Cardiac septum (tissue), 1 donor: Measurements from ENCODE around the gene LBH. TPM values are rescaled to one million over a fixed set of nuclear protein-coding genes. Genes with fewer than 3 reads are reported as not detected.
"Not testable (repeated sequence)": the region's sequence is repeated elsewhere in the genome, so short reads cannot be mapped to it uniquely, and the experiment has no call there.

ENCODE experiments used
- DNase-seq: peaks from one replicate; pipeline ENCODE4 v3.0.0-alpha.2; 2020; ENCODE audit warnings: low spot score
- intact Hi-C: fragments of 100-400 bp; cut with DNase I; formaldehyde crosslinking; loops from one replicate; pipeline ENCODE4 v1.14.0; 2022
- total RNA-seq: library from RNA; stranded (reverse); fragmentation: NEBNext Ultra II Directional; extraction: Animal tissue kit (Norgen Biotek cat#: 25700); gene quantifications from one replicate; pipeline ENCODE4 v1.2.1, GENCODE V29; 2021
- donor health status: DM: no; HTN: no; CAD: no.

LBH gene
- total RNA-seq, 1 donor from 2014 or later, result 208 TPM

- peak; percentile 51 for DNase-seq
- intact Hi-C loops, result no loop called here
These were observed 36.0 kb downstream of the LBH start for GRCh38 chr2:30267161-30267975.

GRCh38 chr2:30268296-30268871 is 37.0 kb downstream of the LBH start:
- intact Hi-C loops, result no loop called here

GRCh38 chr2:30269114-30269770 is 37.9 kb downstream of the LBH start:
- DNase-seq, result peak; percentile 70
- intact Hi-C loops, result not testable (repeated sequence)

More at GRCh38 chr2:30268296-30268871, 37.0 kb downstream of the LBH start:
- DNase-seq, result peak; percentile 74

- DNase-seq, result peak; percentile 53
- intact Hi-C loops, result no loop called here
These were observed 38.4 kb downstream of the LBH start for GRCh38 chr2:30269771-30270145.

- intact Hi-C loops, result no loop called here
- peak; percentile 55 for DNase-seq
These were observed 38.8 kb downstream of the LBH start for GRCh38 chr2:30270166-30270565.

GRCh38 chr2:30271301-30271700 is 40.0 kb downstream of the LBH start:
- peak; percentile 15 for DNase-seq
- intact Hi-C loops, result no loop called here

- intact Hi-C loops, result no loop called here
- peak; percentile 59 for DNase-seq
These were observed 41.0 kb downstream of the LBH start for GRCh38 chr2:30272286-30272685.

GRCh38 chr2:30272761-30273573 is 41.6 kb downstream of the LBH start:
- DNase-seq, result peak; percentile 49
- intact Hi-C loops, result no loop called here

GRCh38 chr2:30273574-30273929 is 42.2 kb downstream of the LBH start:
- intact Hi-C loops, result no loop called here

GRCh38 chr2:30275256-30275655 is 43.9 kb downstream of the LBH start:
- intact Hi-C loops, result no loop called here
- no peak for DNase-seq

More at GRCh38 chr2:30273574-30273929, 42.2 kb downstream of the LBH start:
- peak; percentile 60 for DNase-seq

GRCh38 chr2:30276455-30276911 is 45.1 kb downstream of the LBH start:
- intact Hi-C loops, result no loop called here
- DNase-seq, result peak; percentile 54

GRCh38 chr2:30277582-30277981 is 46.2 kb downstream of the LBH start:
- intact Hi-C loops, result no loop called here
- DNase-seq, result no peak

- DNase-seq, result no peak
These were observed 47.1 kb downstream of the LBH start for GRCh38 chr2:30278419-30278818.

GRCh38 chr2:30280596-30281434 is 49.5 kb downstream of the LBH start:
- intact Hi-C loops, result no loop called here
- DNase-seq, result peak; percentile 49

More at GRCh38 chr2:30278419-30278818, 47.1 kb downstream of the LBH start:
- intact Hi-C loops, result no loop called here

GRCh38 chr2:30282081-30282480 is 50.7 kb downstream of the LBH start:
- peak; percentile 59 for DNase-seq
- intact Hi-C loops, result no loop called here

GRCh38 chr2:30282721-30283120 is 51.4 kb downstream of the LBH start:
- DNase-seq, result peak; percentile 70
- intact Hi-C loops, result no loop called here

- intact Hi-C loops, result no loop called here
- peak; percentile 74 for DNase-seq
These were observed 52.7 kb downstream of the LBH start for GRCh38 chr2:30283931-30284565.

GRCh38 chr2:30285758-30286157 is 54.4 kb downstream of the LBH start:
- intact Hi-C loops, result no loop called here
- no peak for DNase-seq
